SK-N-MC (cell line): ENCODE measurements around the gene PTPA.

Experiments used
- EZH2 ChIP-seq: fragments of 200-600 bp; sonication (generic); IDR thresholded peaks from one replicate; pipeline ENCODE4 v1.6.1; 2017; ENCODE audit warnings: antibody characterized with exemption
- FOXP2 ChIP-seq: optimal IDR thresholded peaks from 2 replicates; pipeline ENCODE3; 2011; ENCODE audit warnings: mild to moderate bottlenecking, moderate library complexity; ENCODE audit not compliant: insufficient read depth; ENCODE audit errors: extremely low read length, control extremely low read depth
- POLR2AphosphoS5 ChIP-seq: IDR thresholded peaks from 2 replicates; pipeline ENCODE4 v1.6.1; 2012; ENCODE audit warnings: mild to moderate bottlenecking, low read depth, low read length, borderline replicate concordance

- no peak for TF ChIP-seq EZH2
- TF ChIP-seq POLR2AphosphoS5: no peak
- no peak for TF ChIP-seq FOXP2
Observed at GRCh38 chr9:129185991-129186390, 74.8 kb downstream of the PTPA start.
